Endothelial cell of umbilical vein (primary cell): ENCODE data around the gene PDE6C. TPM values are rescaled to one million over a fixed set of nuclear protein-coding genes. Genes with fewer than 3 reads are reported as not detected.

ENCODE experiments used
- BruUV-seq: library from RNA; stranded (reverse); fragments of 400-500 nt; replicated peaks from 2 replicates; lab custom pipeline; 2021; lab: Mats Ljungman, UMichigan
- CTCF ChIA-PET: fragments of 300-600, 350-600 bp; sonication (Branson Sonifier 250); formaldehyde crosslinking; loops from one replicate; lab custom pipeline; 2021; ENCODE audit warnings: antibody characterized with exemption, inconsistent platforms; lab: Charles Lee
- POLR2A ChIA-PET: fragments of 300-600, 350-600 bp; sonication (Branson Sonifier 250); formaldehyde crosslinking; loops from one replicate; lab custom pipeline; 2021; ENCODE audit warnings: antibody characterized with exemption, inconsistent platforms; lab: Charles Lee
- DNase-seq: peaks from one replicate; pipeline ENCODE4 v3.0.0-alpha.2; 2011; ENCODE audit warnings: low read depth, low spot score
- FAIRE-seq: peaks from 2 replicates; lab custom pipeline; 2011; peaks lifted over from hg19 to GRCh38; lab: Jason Lieb, UNC
- H2AFZ ChIP-seq: 2 replicates; pipeline ENCODE4 v1.6.0; 2012; ENCODE audit warnings: low read depth, low read length, control low read depth, inconsistent platforms
- H3K27ac ChIP-seq: 2 replicates; pipeline ENCODE4 v1.5.1; 2011; ENCODE audit warnings: low read depth, mild to moderate bottlenecking, control low read depth, low read length, moderate library complexity; ENCODE audit not compliant: insufficient read depth
- H3K27me3 ChIP-seq, 2 experiments: 2 replicates each; pipeline versions ENCODE4 v1.6.0 to v1.6.1; 2011; ENCODE audit warnings: low read length in 2 of 2, mixed read lengths in 1 of 2; ENCODE audit not compliant: control insufficient read depth in 2 of 2, insufficient read depth in 2 of 2
- H3K36me3 ChIP-seq, 2 experiments: 2 replicates in 1 of 2; 3 replicates in 1 of 2; pipeline ENCODE4 v1.5.1; 2011; ENCODE audit warnings: low read length in 2 of 2, mild to moderate bottlenecking in 1 of 2, moderate library complexity in 1 of 2; ENCODE audit not compliant: control insufficient read depth in 2 of 2, insufficient read depth in 2 of 2; ENCODE audit errors: extremely low read depth in 1 of 2
- H3K4me1 ChIP-seq: 3 replicates; pipeline ENCODE4 v1.5.1; 2011; ENCODE audit warnings: mild to moderate bottlenecking, low read length; ENCODE audit not compliant: control insufficient read depth, insufficient read depth; ENCODE audit errors: extremely low read depth
- H3K4me2 ChIP-seq: 2 replicates; pipeline ENCODE4 v1.6.1; 2011; ENCODE audit warnings: low read length, control low read depth, mixed read lengths; ENCODE audit not compliant: insufficient read depth
- H3K4me3 ChIP-seq, 3 experiments: fragments of 200-600 bp in 1 of 3; sonication (generic), shearing (Covaris generic) in 1 of 3; replicated peaks in 1 of 3; 2 replicates each; pipeline ENCODE4 v1.5.1; 2011 to 2016; ENCODE audit warnings: control low read depth in 3 of 3, low read length in 3 of 3, mild to moderate bottlenecking in 2 of 3, inconsistent platforms in 1 of 3, low read depth in 1 of 3, moderate library complexity in 1 of 3; ENCODE audit not compliant: insufficient read depth in 1 of 3
- H3K79me2 ChIP-seq: 2 replicates; pipeline ENCODE4 v1.6.0; 2012; ENCODE audit warnings: low read length, inconsistent platforms; ENCODE audit not compliant: control insufficient read depth, insufficient read depth
- H3K9ac ChIP-seq: replicated peaks from 2 replicates; pipeline ENCODE3; 2011; ENCODE audit warnings: low read length, control low read depth; ENCODE audit not compliant: insufficient read depth; ENCODE audit errors: extremely low read depth
- H3K9me1 ChIP-seq: replicated peaks from 3 replicates; pipeline ENCODE4 v1.6.0; 2011; ENCODE audit warnings: mild to moderate bottlenecking, low read length; ENCODE audit not compliant: control insufficient read depth, insufficient read depth; ENCODE audit errors: extremely low read depth
- H3K9me3 ChIP-seq: replicated peaks from 2 replicates; pipeline ENCODE4 v1.5.1; 2012; ENCODE audit warnings: low read length, inconsistent platforms; ENCODE audit not compliant: control insufficient read depth, insufficient read depth
- H4K20me1 ChIP-seq: replicated peaks from 2 replicates; pipeline ENCODE3; 2011; ENCODE audit warnings: mild to moderate bottlenecking, low read length; ENCODE audit not compliant: control insufficient read depth, insufficient read depth; ENCODE audit errors: extremely low read depth
- EZH2 ChIP-seq: IDR thresholded peaks from 2 replicates; pipeline ENCODE4 v1.6.1; 2012; ENCODE audit warnings: borderline replicate concordance, low read depth, mild to moderate bottlenecking, moderate library complexity, low read length, inconsistent platforms; ENCODE audit not compliant: severe bottlenecking
- FOS ChIP-seq: IDR thresholded peaks from 2 replicates; pipeline ENCODE4 v1.6.1; 2011; ENCODE audit warnings: mild to moderate bottlenecking, low read length, moderate library complexity, borderline replicate concordance; ENCODE audit not compliant: insufficient read depth
- GATA2 ChIP-seq: IDR thresholded peaks from 2 replicates; pipeline ENCODE4 v1.7.0; 2011; ENCODE audit warnings: low read depth, mild to moderate bottlenecking, moderate library complexity, mixed read lengths, low read length; ENCODE audit not compliant: insufficient read length, insufficient read depth
- JUN ChIP-seq: IDR thresholded peaks from 2 replicates; pipeline ENCODE4 v1.6.1; 2011; ENCODE audit warnings: borderline replicate concordance, low read depth; ENCODE audit not compliant: insufficient read length, insufficient read depth
- MYC ChIP-seq: IDR thresholded peaks from one replicate; pipeline ENCODE4 v1.6.1; 2011; ENCODE audit warnings: mild to moderate bottlenecking, low read depth, low read length
- POLR2A ChIP-seq: IDR thresholded peaks from 2 replicates; pipeline ENCODE4 v1.6.1; 2012; ENCODE audit warnings: low read depth, mild to moderate bottlenecking, control low read depth, low read length
- POLR2AphosphoS5 ChIP-seq: IDR thresholded peaks from 2 replicates; pipeline ENCODE4 v1.6.1; 2012; ENCODE audit warnings: low read depth, mild to moderate bottlenecking, control low read depth, low read length, moderate library complexity; ENCODE audit not compliant: insufficient read depth
- dilution Hi-C: fragments of 300-500 bp; cut with MboI; formaldehyde crosslinking; loops from one replicate; pipeline ENCODE4 v1.15.0; 2019; ENCODE audit warnings: low sequenced_read_pairs; ENCODE audit not compliant: extremely low pct_ligation_motif_present
- intact Hi-C: fragments of 100-400 bp; cut with micrococcal nuclease; formaldehyde crosslinking; loops from one replicate; pipeline ENCODE4 v1.10.0; 2022
- polyA plus RNA-seq, 4 experiments: library from polyadenylated mRNA; depleted of rRNA in 3 of 4; stranded (reverse) in 3 of 4; unstranded in 1 of 4; fragments of >200 nt; gene quantifications; 2 replicates each; pipeline versions ENCODE4 v1.2.1 to v1.2.3, GENCODE V29; 2011 to 2012; ENCODE audit warnings: missing spikeins in 1 of 4
- total RNA-seq: library from RNA; stranded (reverse); gene quantifications from 2 replicates; pipeline ENCODE4 v1.2.3, GENCODE V29; 2021
- TF ChIP-seq, protein P1 (sequence below), 2 donors: IDR thresholded peaks; 1 replicate in 1 of 2; 2 replicates in 1 of 2; pipeline ENCODE4 v1.5.1; 2011; ENCODE audit warnings: low read length in 2 of 2, mild to moderate bottlenecking in 2 of 2, moderate library complexity in 2 of 2, control low read depth in 1 of 2, inconsistent platforms in 1 of 2, low read depth in 1 of 2; ENCODE audit not compliant: insufficient read depth in 1 of 2; ENCODE audit errors: extremely low read depth in 1 of 2
- TF ChIP-seq, protein P2 (sequence below): IDR thresholded peaks from 2 replicates; pipeline ENCODE4 v1.6.1; 2011; ENCODE audit not compliant: insufficient read depth, insufficient read length

PDE6C gene
- total and polyA plus RNA-seq, 2 donors (not counting 3 experiments of a cell fraction or from before 2014, with no cell fraction given): not detected

DNA sequence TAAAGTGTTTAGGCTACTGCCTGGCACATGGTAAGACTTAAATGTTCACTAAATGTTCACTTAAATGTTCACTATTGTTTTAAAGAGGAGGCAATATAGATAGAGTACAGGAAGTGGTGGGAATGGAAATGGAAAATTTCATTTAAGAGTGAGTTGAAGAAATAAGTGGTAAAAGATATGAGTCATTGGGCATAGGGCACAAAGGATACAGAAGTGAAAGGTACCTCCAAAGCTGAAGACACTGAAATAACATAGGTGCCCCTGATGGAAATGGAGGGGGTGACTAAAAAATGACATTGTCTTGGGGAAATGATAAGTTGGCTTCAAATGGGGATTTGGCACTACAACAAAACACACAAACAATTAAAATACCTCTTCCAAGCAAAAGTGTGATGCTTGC lies 95.3 kb downstream of the PDE6C start:
- peaks cover 0 to 9% of the 10 kb centered on the region in 2 experiments for H3K27me3 ChIP-seq
- BruUV-seq: no TSS peak
- H4K20me1 ChIP-seq: no peaks in the 10 kb centered on the region
- no peaks in the 10 kb centered on the region for H3K79me2 ChIP-seq
- H3K4me1 ChIP-seq: peaks cover 4% of the 10 kb centered on the region
- H3K9ac ChIP-seq: no peak overlapping the region
- no peak overlapping the region for H3K4me2 ChIP-seq
- no peaks in the 10 kb centered on the region for H3K36me3 ChIP-seq
- CTCF ChIA-PET: interaction anchor here (1.0 kb wide), 1 partner anchor 11 kb away, joined by 3 read pairs; no protein-coding TSS in a partner anchor
- POLR2A ChIA-PET: no interaction called here
- no peak overlapping the region for H3K27ac ChIP-seq
- dilution Hi-C loops: no loop called here
- H3K9me1 ChIP-seq: no peaks in the 10 kb centered on the region
- DNase-seq: no peak
- intact Hi-C loops: loop anchor here (10.0 kb wide), 1 partner anchor 837 kb away; the partner anchor contains the start of gene HELLS
- TF ChIP-seq GATA2 (no peak), FOS (no peak), POLR2A (no peak), MYC (no peak), POLR2AphosphoS5 (no peak), JUN (no peak), EZH2 (no peak)
- TF ChIP-seq, protein P1, sequence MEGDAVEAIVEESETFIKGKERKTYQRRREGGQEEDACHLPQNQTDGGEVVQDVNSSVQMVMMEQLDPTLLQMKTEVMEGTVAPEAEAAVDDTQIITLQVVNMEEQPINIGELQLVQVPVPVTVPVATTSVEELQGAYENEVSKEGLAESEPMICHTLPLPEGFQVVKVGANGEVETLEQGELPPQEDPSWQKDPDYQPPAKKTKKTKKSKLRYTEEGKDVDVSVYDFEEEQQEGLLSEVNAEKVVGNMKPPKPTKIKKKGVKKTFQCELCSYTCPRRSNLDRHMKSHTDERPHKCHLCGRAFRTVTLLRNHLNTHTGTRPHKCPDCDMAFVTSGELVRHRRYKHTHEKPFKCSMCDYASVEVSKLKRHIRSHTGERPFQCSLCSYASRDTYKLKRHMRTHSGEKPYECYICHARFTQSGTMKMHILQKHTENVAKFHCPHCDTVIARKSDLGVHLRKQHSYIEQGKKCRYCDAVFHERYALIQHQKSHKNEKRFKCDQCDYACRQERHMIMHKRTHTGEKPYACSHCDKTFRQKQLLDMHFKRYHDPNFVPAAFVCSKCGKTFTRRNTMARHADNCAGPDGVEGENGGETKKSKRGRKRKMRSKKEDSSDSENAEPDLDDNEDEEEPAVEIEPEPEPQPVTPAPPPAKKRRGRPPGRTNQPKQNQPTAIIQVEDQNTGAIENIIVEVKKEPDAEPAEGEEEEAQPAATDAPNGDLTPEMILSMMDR (IDR thresholded peaks at IDR 0.05; ENCODE audit: extremely low read depth in 1 of 2, insufficient read depth in 1 of 2, low read depth in 1 of 2, low read length in 2 of 2): no peak
- TF ChIP-seq, protein P2, sequence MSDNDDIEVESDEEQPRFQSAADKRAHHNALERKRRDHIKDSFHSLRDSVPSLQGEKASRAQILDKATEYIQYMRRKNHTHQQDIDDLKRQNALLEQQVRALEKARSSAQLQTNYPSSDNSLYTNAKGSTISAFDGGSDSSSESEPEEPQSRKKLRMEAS: no peak
- H2AFZ ChIP-seq: no peak overlapping the region
- H3K4me3 ChIP-seq: no peak overlapping the region
- no peaks in the 10 kb centered on the region for H3K9me3 ChIP-seq
- FAIRE-seq: no peak
